GM19193 (cell line): ENCODE results near the gene MTX3.

Source experiments
- POLR2A ChIP-seq: IDR thresholded peaks from 4 replicates; pipeline ENCODE4 v1.6.1; 2011; ENCODE audit not compliant: insufficient read depth, insufficient read length; ENCODE audit errors: extremely low read depth

Gene MTX3

DNA sequence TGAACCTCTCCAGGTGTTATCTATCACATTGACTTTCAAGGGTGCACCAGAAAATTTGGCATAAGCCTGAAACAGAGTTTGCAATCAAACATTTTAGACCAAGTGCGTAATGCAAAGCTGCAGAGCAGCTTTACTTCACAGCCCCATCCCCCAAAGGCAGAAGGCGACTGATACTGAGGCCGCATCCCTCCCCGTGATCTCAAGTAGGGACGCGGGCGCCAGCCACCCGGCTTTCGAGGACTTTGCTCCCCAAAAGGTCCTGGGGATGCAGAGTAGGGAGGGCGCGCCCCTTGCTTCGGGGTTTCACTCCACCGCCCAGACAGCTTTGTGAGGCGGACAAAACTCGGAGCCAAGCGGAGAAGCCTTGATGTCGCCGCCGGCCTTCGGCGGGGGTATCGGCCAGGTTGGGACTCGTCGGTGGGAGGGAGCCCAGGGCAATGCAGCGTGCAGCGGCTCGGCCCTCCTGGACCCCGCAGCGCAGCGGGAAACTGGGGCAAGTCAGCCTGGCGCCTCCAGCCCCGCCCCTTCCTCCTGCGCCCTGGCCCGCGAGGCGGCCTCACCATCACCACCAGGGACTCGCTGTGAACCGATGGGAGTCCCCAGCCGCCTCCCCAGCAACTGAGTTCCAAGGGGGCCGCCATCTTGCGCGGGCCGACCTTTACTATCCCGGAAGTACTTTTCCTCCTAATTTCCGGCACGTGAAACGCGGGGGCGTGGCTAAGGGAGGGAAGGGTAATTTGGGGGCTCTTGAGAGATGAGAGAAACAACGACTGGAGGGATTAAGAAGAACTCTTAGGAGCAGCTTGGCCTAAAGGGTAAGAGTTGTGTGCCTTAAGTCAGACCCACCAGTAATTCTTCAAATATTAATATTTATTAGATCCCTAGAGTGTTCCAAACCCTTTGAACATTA lies at the start of gene MTX3:
Gene MTX3, minus strand, starts transcription at position 665 of the 910 bp plus-strand sequence. Its CDS starts 24 bp downstream, at position 641.
- peak; percentile 71 for TF ChIP-seq POLR2A

DNA sequence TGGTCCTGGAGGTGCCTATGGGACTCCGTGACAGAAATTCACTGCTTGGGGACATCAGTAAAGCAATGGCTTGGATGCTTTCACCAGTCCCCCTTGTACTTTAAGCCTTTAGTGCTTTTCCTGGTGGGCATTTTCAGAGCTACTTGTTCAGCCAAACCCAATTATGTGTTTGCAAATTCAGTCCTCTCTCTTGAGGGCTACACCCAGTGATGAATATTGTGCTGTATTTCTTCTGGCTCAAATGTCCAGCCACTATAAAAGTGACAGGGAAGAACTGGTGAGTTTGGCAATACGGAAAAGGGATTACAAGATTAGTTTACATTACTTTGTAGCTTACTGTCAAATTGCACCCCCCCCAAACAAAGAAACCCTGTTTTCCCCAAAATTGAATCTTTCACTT lies 48.6 kb upstream of the MTX3 start:
- no peak for TF ChIP-seq POLR2A

DNA sequence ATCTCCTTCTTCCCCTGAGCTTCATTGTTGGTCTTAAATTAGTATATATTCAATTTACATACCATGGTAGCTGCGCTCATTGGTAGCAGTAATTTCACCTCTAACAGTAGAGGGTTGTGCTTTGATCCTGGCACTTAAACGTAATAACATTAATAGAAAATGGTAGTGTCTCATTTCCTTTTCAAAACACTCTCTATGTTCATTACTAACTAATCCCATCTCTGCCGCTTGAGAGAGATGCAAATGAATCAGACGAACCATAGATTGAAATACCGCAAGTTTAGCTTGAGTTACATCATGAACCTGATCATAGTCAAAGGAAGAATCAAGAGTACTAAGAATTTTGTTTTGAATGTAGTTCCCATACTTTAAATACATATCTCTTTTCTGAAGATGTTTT lies 46.3 kb upstream of the MTX3 start:
- no peak for TF ChIP-seq POLR2A

- TF ChIP-seq POLR2A, result no peak
Measured at GRCh38 chr5:80036615-80037014, 45.6 kb upstream of the MTX3 start.

- TF ChIP-seq POLR2A, result no peak
Measured at GRCh38 chr5:80035839-80036238, 44.8 kb upstream of the MTX3 start.

DNA sequence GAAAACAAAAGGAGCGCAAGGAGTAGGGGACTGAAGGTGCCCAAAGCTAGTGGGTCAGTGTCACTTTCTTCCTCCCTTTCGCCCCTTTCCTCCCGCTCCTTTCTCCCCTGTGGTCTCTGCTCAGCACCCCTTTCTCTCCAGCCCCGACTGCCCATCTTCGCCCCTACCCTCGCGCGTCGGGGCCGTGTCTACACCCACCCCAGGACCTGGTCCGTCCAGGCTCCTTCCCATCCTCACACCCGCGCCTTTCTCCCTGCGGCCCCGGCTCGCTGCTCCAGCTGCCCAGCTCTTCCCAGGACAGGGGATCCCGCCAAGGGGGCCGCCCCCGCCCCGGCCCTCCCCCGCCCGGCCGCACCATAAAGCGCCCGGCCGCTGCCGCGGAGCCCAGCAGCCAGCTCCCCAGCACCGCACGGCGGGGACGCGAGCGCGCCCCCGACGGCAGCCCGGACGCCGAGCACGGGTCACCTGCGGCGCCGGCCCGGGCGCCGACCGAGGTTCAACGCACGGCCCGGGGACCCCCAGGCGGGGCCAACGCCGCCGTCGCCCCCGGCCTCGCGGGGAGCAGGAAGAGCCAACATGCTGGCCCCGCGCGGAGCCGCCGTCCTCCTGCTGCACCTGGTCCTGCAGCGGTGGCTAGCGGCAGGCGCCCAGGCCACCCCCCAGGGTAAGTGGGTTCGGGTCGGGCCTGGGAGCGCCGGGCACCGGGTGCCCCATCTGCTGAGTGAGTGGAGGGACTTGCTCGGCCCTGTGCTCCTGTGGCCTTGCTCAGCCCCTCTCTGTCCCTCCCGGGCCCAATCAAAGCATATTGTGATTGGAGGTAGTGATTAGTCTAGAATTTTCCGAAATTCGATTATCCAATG lies 44.1 kb upstream of the MTX3 start, which contains the start of gene THBS4:
Gene THBS4, plus strand, starts transcription at position 387 of the 860 bp plus-strand sequence. Its CDS starts 190 bp downstream, at position 577.
- no peak for TF ChIP-seq POLR2A

DNA sequence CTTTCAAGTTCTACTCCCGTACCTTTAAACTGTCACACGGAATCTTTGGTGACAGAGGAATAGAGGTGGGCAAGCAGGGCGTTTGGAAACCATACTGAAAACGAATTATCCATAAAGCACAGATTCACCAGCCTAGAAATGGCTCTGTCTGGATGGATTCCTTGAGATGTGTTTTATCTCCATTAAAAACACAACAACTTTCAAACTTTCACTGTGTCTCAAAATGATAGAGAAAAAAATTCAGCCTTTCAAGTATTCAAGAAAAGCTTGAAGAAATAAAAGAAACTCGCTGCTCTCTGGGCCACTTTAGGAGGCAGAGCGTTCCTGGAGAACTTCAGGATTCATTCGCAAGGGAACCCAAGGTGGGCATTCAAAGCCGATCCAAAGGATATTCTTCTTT lies 43.5 kb upstream of the MTX3 start:
- no peak for TF ChIP-seq POLR2A

- TF ChIP-seq POLR2A, result no peak
Measured at GRCh38 chr5:80033513-80033912, 42.5 kb upstream of the MTX3 start.

GRCh38 chr5:80031109-80031508 lies 40.0 kb upstream of the MTX3 start:
- no peak for TF ChIP-seq POLR2A

DNA sequence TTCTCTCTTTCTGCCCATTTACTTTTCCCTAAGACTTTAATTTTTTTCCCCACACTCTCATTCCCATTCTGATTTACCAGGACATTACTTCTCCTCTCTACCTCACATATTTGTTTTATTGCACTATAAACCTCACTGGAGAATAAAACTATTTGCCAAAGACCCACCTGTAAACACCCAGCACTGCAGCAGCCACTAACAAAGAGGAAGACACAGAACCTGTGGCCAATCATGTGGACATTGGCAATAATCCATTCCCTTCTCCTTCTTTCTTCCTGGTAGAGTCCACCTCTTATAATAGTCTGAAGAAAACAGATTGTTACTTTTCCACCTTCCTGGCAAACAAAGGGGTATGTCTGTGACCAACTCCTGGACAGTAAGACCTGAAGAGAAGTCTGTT lies 35.8 kb upstream of the MTX3 start:
- TF ChIP-seq POLR2A, result no peak

- TF ChIP-seq POLR2A, result no peak
Measured at GRCh38 chr5:80025069-80025468, 34.0 kb upstream of the MTX3 start.

DNA sequence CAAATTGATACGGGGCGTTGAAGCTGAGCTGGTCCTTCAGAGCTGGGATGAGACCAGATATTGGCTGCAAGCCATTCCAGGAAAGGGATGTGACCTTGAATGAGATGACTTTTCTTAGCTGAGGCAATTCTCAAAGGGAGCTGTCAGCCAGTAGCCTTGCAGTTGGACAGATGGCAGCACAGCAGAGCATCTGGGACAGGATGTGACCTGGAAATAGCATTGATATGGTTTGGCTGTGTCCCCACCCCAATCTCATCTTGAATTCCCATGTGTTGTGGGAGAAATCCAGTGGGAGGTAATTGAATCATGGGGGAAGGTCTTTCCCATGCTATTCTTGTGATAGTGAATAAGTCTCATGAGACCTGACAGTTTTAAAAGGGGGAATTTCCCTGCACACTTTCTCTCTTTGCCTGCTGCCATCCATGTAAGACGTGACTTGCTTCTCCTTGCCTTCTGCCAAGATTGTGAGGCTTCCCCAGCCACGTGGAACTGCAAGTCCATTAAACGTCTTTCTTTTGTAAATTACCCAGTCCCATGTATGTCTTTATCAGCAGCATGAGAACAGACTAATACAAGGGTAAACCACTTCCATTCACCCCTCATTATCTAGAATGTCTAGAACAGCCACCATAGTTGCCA lies 19.8 kb upstream of the MTX3 start:
- TF ChIP-seq POLR2A, result no peak

DNA sequence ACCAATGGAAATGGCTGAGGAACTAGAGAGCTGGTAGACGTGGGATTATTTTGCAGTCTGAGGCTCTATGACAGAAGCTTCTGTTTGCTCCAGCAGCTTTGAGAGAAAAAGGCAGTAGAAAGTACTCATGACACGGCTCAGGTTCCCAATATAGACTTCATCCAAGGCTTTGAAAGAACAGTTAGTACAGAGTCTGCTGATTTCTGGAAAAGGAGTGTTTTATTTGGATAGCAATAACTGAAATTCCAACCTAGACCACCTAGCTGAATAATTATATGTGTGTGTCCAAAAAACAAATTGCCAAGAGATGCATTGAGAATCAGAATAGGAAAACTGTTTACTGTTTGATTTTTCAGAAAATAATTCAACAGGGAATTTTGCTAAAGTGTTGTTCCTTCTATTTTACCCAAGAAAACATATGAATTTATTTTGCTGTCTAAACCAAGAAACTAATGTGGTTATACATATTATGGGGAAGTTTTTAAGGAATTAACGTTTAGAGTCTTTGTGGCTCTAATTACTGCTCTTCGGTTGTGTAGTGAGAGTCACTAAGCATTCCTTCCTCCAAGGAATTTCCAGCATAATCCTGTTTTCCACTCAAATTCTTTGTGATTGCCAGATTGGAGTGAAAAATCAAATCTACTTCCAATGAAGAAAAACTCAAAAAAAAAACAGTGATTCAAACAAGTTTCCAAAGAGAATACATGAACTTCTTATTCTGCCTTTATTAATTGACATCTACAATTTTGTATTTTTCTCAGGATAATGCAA lies 18.1 kb upstream of the MTX3 start:
- no peak for TF ChIP-seq POLR2A

DNA sequence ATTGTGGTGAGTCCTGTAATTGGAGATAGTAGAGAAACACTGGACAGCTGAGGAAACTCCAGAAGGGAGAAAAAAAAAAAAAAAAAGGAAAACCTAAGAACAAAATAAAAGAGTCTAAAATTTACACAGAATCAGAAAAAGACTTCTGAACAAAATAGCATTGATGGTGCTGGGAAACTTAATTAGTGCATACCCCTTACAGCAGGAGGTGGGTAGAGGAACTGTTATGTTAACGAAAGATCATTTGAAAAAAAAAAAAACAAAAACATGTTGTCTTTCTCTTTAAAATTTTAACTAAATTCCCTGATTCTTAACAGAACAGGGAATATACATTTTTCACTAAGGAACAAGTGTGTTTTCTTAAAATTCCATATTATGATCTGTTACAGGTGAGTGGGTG lies 11.6 kb upstream of the MTX3 start:
- no peak for TF ChIP-seq POLR2A

- TF ChIP-seq POLR2A, result no peak
Measured at GRCh38 chr5:79999722-80000121, 8.7 kb upstream of the MTX3 start.
